ENCODE data around the gene TMED3.

Gene TMED3

GRCh38 chr15:79311901-79312553 lies 1.1 kb downstream of the TMED3 start:
- H3K27ac ChIP-seq (ENCODE audit: low read depth, low read length) = 0 out of 2 replicates have a peak overlapping the region, but pooled peaks have one; percentile 37
- peaks cover 28% of the 10 kb centered on the region for H3K27me3 ChIP-seq (ENCODE audit: control insufficient read depth, low read length)
- no peaks in the 10 kb centered on the region for H3K9me2 ChIP-seq (replicated peaks; ENCODE audit: control insufficient read depth, low read length)

GRCh38 chr15:79314186-79314585 lies 3.3 kb downstream of the TMED3 start:
- H3K27me3 ChIP-seq (ENCODE audit: control insufficient read depth, low read length) = peaks cover 10% of the 10 kb centered on the region
- H3K4me2 ChIP-seq (ENCODE audit: low read length) = no peak overlapping the region
- TF ChIP-seq CTCF (IDR thresholded peaks at IDR 0.05; ENCODE audit: low read depth, low read length, poor library complexity, severe bottlenecking) = no peak
- TF ChIP-seq EZH2phosphoT487 (IDR thresholded peaks at IDR 0.05; ENCODE audit: borderline replicate concordance, low read length) = no peak
- H3F3A ChIP-seq (ENCODE audit: control insufficient read depth, insufficient read depth) = no peaks in the 10 kb centered on the region
- no peak overlapping the region for H3K4me3 ChIP-seq (ENCODE audit: low read length)
- peaks cover 71% of the 10 kb centered on the region for H3K36me3 ChIP-seq (ENCODE audit: control insufficient read depth, low read length)
- H3K9me2 ChIP-seq (replicated peaks; ENCODE audit: control insufficient read depth, low read length) = no peaks in the 10 kb centered on the region
- H4K20me1 ChIP-seq (ENCODE audit: control insufficient read depth, insufficient read depth, low read depth, low read length) = no peaks in the 10 kb centered on the region
- no peaks in the 10 kb centered on the region for H3K9me3 ChIP-seq (ENCODE audit: control insufficient read depth, insufficient read depth, low read length)
- H3K4me1 ChIP-seq (ENCODE audit: control insufficient read depth, low read length) = peaks cover 24% of the 10 kb centered on the region
- peaks cover 47% of the 10 kb centered on the region for H3K79me2 ChIP-seq (ENCODE audit: control insufficient read depth, low read length)
- no peak overlapping the region for H3K27ac ChIP-seq (ENCODE audit: low read depth, low read length)

More at GRCh38 chr15:79311901-79312553, 1.1 kb downstream of the TMED3 start:
- peaks cover 27% of the 10 kb centered on the region for H3K4me1 ChIP-seq (ENCODE audit: control insufficient read depth, low read length)
- peak overlapping the region; percentile 93 for H3K4me2 ChIP-seq (ENCODE audit: low read length)
- peaks cover 28% of the 10 kb centered on the region for H3K79me2 ChIP-seq (ENCODE audit: control insufficient read depth, low read length)
- no peaks in the 10 kb centered on the region for H3F3A ChIP-seq (ENCODE audit: control insufficient read depth, insufficient read depth)
- H4K20me1 ChIP-seq (ENCODE audit: control insufficient read depth, insufficient read depth, low read depth, low read length) = no peaks in the 10 kb centered on the region
- no peaks in the 10 kb centered on the region for H3K9me3 ChIP-seq (ENCODE audit: control insufficient read depth, insufficient read depth, low read length)
- TF ChIP-seq CTCF (IDR thresholded peaks at IDR 0.05; ENCODE audit: low read depth, low read length, poor library complexity, severe bottlenecking) = no peak
- no peak for TF ChIP-seq EZH2phosphoT487 (IDR thresholded peaks at IDR 0.05; ENCODE audit: borderline replicate concordance, low read length)
- peak overlapping the region; percentile 99 for H3K4me3 ChIP-seq (ENCODE audit: low read length)
- peaks cover 49% of the 10 kb centered on the region for H3K36me3 ChIP-seq (ENCODE audit: control insufficient read depth, low read length)

- Histone ChIP-seq H3K79me2 (ENCODE audit: control insufficient read depth, low read length) (peaks cover 48% of the 10 kb centered on the region), H3K9me3 (ENCODE audit: control insufficient read depth, insufficient read depth, low read length) (no peaks in the 10 kb centered on the region), H3K27ac (ENCODE audit: low read depth, low read length) (no peak overlapping the region), H4K20me1 (ENCODE audit: control insufficient read depth, insufficient read depth, low read depth, low read length) (no peaks in the 10 kb centered on the region), H3F3A (ENCODE audit: control insufficient read depth, insufficient read depth) (no peaks in the 10 kb centered on the region), H3K36me3 (ENCODE audit: control insufficient read depth, low read length) (peaks cover 73% of the 10 kb centered on the region), H3K4me3 (ENCODE audit: low read length) (no peak overlapping the region), H3K4me1 (ENCODE audit: control insufficient read depth, low read length) (peaks cover 24% of the 10 kb centered on the region), H3K27me3 (ENCODE audit: control insufficient read depth, low read length) (peaks cover 6% of the 10 kb centered on the region), H3K4me2 (ENCODE audit: low read length) (no peak overlapping the region), H3K9me2 (replicated peaks; ENCODE audit: control insufficient read depth, low read length) (no peaks in the 10 kb centered on the region)
- TF ChIP-seq EZH2phosphoT487 (IDR thresholded peaks at IDR 0.05; ENCODE audit: borderline replicate concordance, low read length) (no peak), CTCF (IDR thresholded peaks at IDR 0.05; ENCODE audit: low read depth, low read length, poor library complexity, severe bottlenecking) (no peak)
Observed at GRCh38 chr15:79314811-79315210, 3.9 kb downstream of the TMED3 start.

Measured in DOHH2 (cell line).